ENCODE results near the gene NBPF6.
"Not testable (repeated sequence)": the region's sequence is repeated elsewhere in the genome, so short reads cannot be mapped to it uniquely, and the experiment has no call there.

NBPF6 gene

GRCh38 chr1:108504447-108504846, 54.3 kb downstream of the NBPF6 start:
- H3K4me3 ChIP-seq (ENCODE audit: low read depth, low read length), result no peak overlapping the region
- no peak for TF ChIP-seq CTCF (IDR thresholded peaks at IDR 0.05; ENCODE audit: low read depth, low read length)
- in situ Hi-C loops (cut with HindIII; ENCODE audit: low sequenced_read_pairs), result no loop called here
- DNase-seq (ENCODE audit: low read depth, low spot score), result no peak

GRCh38 chr1:108505763-108506070, 55.6 kb downstream of the NBPF6 start:
- no peak for DNase-seq (ENCODE audit: low read depth, low spot score)
- no peak for TF ChIP-seq CTCF (IDR thresholded peaks at IDR 0.05; ENCODE audit: low read depth, low read length)
- in situ Hi-C loops (cut with HindIII; ENCODE audit: low sequenced_read_pairs), result no loop called here
- H3K4me3 ChIP-seq (ENCODE audit: low read depth, low read length), result no peak overlapping the region

- no peak for TF ChIP-seq CTCF (IDR thresholded peaks at IDR 0.05; ENCODE audit: low read depth, low read length)
- in situ Hi-C loops (cut with HindIII; ENCODE audit: low sequenced_read_pairs), result no loop called here
- no peak overlapping the region for H3K4me3 ChIP-seq (ENCODE audit: low read depth, low read length)
- no peak for DNase-seq (ENCODE audit: low read depth, low spot score)
Observed at GRCh38 chr1:108511764-108512163, 61.6 kb downstream of the NBPF6 start.

DNA sequence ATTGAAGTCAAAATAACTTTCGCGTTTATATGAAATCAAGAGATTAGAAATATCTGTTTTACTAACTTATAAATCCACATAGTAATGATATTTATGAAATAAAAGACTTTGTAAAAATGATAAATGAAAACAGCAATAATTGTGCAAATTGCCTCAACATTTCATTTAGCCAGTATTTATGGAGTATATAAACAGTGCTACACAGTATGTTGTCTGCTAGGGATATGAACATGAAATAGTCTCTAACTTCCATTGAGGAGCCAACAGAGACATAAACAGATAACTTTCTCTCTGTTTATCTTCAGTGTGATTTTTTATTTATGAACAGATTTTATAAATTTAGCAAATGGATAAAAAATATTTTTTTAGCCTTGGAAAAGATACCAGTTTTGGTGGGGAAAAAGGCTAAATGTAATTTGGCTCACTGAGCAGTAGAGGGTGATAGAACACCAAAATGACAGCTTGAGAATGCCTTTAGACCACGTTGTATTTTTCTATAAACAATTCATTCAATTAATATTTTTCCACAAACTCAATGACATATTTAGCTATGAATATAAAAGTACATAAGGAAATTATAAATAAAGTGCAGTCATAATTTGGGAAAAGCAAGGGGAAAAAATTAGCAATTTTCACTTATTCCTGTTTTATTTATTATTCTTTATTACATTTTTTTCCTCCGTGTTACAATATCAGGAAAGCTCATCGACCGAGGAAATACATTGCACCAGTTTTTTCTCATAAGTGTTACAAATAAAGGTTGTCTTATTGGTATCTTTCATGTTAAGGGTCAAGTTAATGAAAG, 62.3 kb downstream of the NBPF6 start:
- peak; percentile 75 for TF ChIP-seq CTCF (IDR thresholded peaks at IDR 0.05; ENCODE audit: low read depth, low read length)
- in situ Hi-C loops (cut with HindIII; ENCODE audit: low sequenced_read_pairs), result no loop called here
- DNase-seq (ENCODE audit: low read depth, low spot score), result peak; percentile 37
- H3K4me3 ChIP-seq (ENCODE audit: low read depth, low read length), result no peak overlapping the region

- no peak overlapping the region for H3K4me3 ChIP-seq (ENCODE audit: low read depth, low read length)
- no peak for TF ChIP-seq CTCF (IDR thresholded peaks at IDR 0.05; ENCODE audit: low read depth, low read length)
- in situ Hi-C loops (cut with HindIII; ENCODE audit: low sequenced_read_pairs), result no loop called here
- DNase-seq (ENCODE audit: low read depth, low spot score), result no peak
Observed at GRCh38 chr1:108513044-108513415, 62.9 kb downstream of the NBPF6 start.

GRCh38 chr1:108513914-108514313, 63.8 kb downstream of the NBPF6 start:
- DNase-seq (ENCODE audit: low read depth, low spot score); in situ Hi-C loops (cut with HindIII; ENCODE audit: low sequenced_read_pairs): not testable (repeated sequence)

GRCh38 chr1:108517301-108517897, 67.3 kb downstream of the NBPF6 start:
- H3K4me3 ChIP-seq (ENCODE audit: low read depth, low read length); in situ Hi-C loops (cut with HindIII; ENCODE audit: low sequenced_read_pairs); DNase-seq (ENCODE audit: low read depth, low spot score): not testable (repeated sequence)

More at GRCh38 chr1:108513914-108514313, 63.8 kb downstream of the NBPF6 start:
- not testable (repeated sequence) for H3K4me3 ChIP-seq (ENCODE audit: low read depth, low read length)
